Activated naive CD4-positive, alpha-beta T cell treated with anti-CD3 and anti-CD28 coated beads for 36 hours (primary cell): Measurements from ENCODE around the gene TMEM114. TPM values are rescaled to one million over a fixed set of nuclear protein-coding genes. Genes with fewer than 3 reads are reported as not detected.

Source experiments
- CTCF ChIA-PET: fragments of 350-600 bp; sonication (Branson Sonifier 250); formaldehyde crosslinking; loops from one replicate; lab custom pipeline; 2021; ENCODE audit warnings: antibody characterized with exemption; lab: Charles Lee
- DNase-seq: peaks from one replicate; pipeline ENCODE4 v3.0.0-alpha.2; 2020
- H3K27ac Mint-ChIP-seq: one replicate; pipeline ENCODE4 v1.8.0; 2021; ENCODE audit warnings: mild to moderate bottlenecking, mixed read lengths
- H3K27me3 Mint-ChIP-seq: one replicate; pipeline ENCODE4 v1.8.0; 2021; ENCODE audit warnings: low read depth, mixed read lengths
- H3K36me3 Mint-ChIP-seq: one replicate; pipeline ENCODE4 v1.8.0; 2021; ENCODE audit warnings: low read depth, mixed read lengths
- H3K4me1 Mint-ChIP-seq: one replicate; pipeline ENCODE4 v1.8.0; 2021; ENCODE audit warnings: low read depth, mixed read lengths
- H3K4me3 Mint-ChIP-seq: one replicate; pipeline ENCODE4 v1.8.0; 2021; ENCODE audit warnings: mild to moderate bottlenecking, moderate library complexity, mixed read lengths
- H3K9me3 Mint-ChIP-seq: one replicate; pipeline ENCODE4 v1.8.0; 2021; ENCODE audit warnings: mixed read lengths
- intact Hi-C: fragments of 100-400 bp; cut with micrococcal nuclease; formaldehyde crosslinking; loops from one replicate; pipeline ENCODE4 v1.15.1; 2023
- total RNA-seq, 2 experiments: library from RNA; stranded (reverse); gene quantifications; one replicate each; pipeline ENCODE4 v1.2.3, GENCODE V29; 2021

The TMEM114 gene
- total RNA-seq, 2 experiments from 2014 or later: not detected

GRCh38 chr16:8551388-8552332 is 38.7 kb downstream of the TMEM114 start:
- DNase-seq: no peak
- CTCF ChIA-PET: interaction anchor here (0.9 kb wide), 1 partner anchor 15 kb away, joined by 3 read pairs; no protein-coding TSS in a partner anchor
- Mint-ChIP-seq H3K4me1 (no peaks in the 10 kb centered on the region), H3K4me3 (no peak overlapping the region), H3K36me3 (no peaks in the 10 kb centered on the region), H3K27me3 (peaks cover 34% of the 10 kb centered on the region), H3K27ac (no peak overlapping the region), H3K9me3 (no peaks in the 10 kb centered on the region)
- intact Hi-C loops: no loop called here

GRCh38 chr16:8550728-8551387 is 39.5 kb downstream of the TMEM114 start:
- Mint-ChIP-seq H3K27ac (no peak overlapping the region), H3K4me3 (no peak overlapping the region), H3K27me3 (peaks cover 31% of the 10 kb centered on the region), H3K4me1 (no peaks in the 10 kb centered on the region), H3K36me3 (no peaks in the 10 kb centered on the region), H3K9me3 (no peaks in the 10 kb centered on the region)
- intact Hi-C loops: no loop called here
- no peak for DNase-seq
- CTCF ChIA-PET: no interaction called here

GRCh38 chr16:8549843-8550412 is 40.4 kb downstream of the TMEM114 start:
- Mint-ChIP-seq H3K27me3 (peaks cover 27% of the 10 kb centered on the region), H3K4me3 (no peak overlapping the region), H3K9me3 (no peaks in the 10 kb centered on the region), H3K36me3 (no peaks in the 10 kb centered on the region), H3K4me1 (no peaks in the 10 kb centered on the region), H3K27ac (no peak overlapping the region)
- intact Hi-C loops: no loop called here
- DNase-seq: no peak
- CTCF ChIA-PET: no interaction called here

GRCh38 chr16:8548166-8548565 is 42.1 kb downstream of the TMEM114 start:
- CTCF ChIA-PET: no interaction called here
- Mint-ChIP-seq H3K27ac (no peak overlapping the region), H3K4me1 (no peaks in the 10 kb centered on the region), H3K27me3 (peaks cover 24% of the 10 kb centered on the region), H3K4me3 (no peak overlapping the region), H3K36me3 (no peaks in the 10 kb centered on the region), H3K9me3 (no peaks in the 10 kb centered on the region)
- intact Hi-C loops: no loop called here
- DNase-seq: no peak

GRCh38 chr16:8547762-8548161 is 42.5 kb downstream of the TMEM114 start:
- H3K27ac Mint-ChIP-seq: no peak overlapping the region
- DNase-seq: no peak
- H3K36me3 Mint-ChIP-seq: no peaks in the 10 kb centered on the region
- no peaks in the 10 kb centered on the region for H3K9me3 Mint-ChIP-seq
- H3K4me1 Mint-ChIP-seq: no peaks in the 10 kb centered on the region
- intact Hi-C loops: no loop called here
- no peak overlapping the region for H3K4me3 Mint-ChIP-seq
- H3K27me3 Mint-ChIP-seq: peaks cover 22% of the 10 kb centered on the region
- CTCF ChIA-PET: no interaction called here

GRCh38 chr16:8544406-8544805 is 45.9 kb downstream of the TMEM114 start:
- CTCF ChIA-PET: no interaction called here
- Mint-ChIP-seq H3K27ac (no peak overlapping the region), H3K4me1 (no peaks in the 10 kb centered on the region), H3K27me3 (peaks cover 13% of the 10 kb centered on the region), H3K4me3 (no peak overlapping the region), H3K36me3 (no peaks in the 10 kb centered on the region), H3K9me3 (no peaks in the 10 kb centered on the region)
- intact Hi-C loops: no loop called here
- DNase-seq: no peak

- Mint-ChIP-seq H3K27me3 (peaks cover 12% of the 10 kb centered on the region), H3K4me1 (no peaks in the 10 kb centered on the region), H3K4me3 (no peak overlapping the region), H3K36me3 (no peaks in the 10 kb centered on the region), H3K9me3 (no peaks in the 10 kb centered on the region), H3K27ac (no peak overlapping the region)
- intact Hi-C loops: no loop called here
- CTCF ChIA-PET: no interaction called here
- no peak for DNase-seq
Observed at GRCh38 chr16:8543258-8543657, 47.1 kb downstream of the TMEM114 start.

GRCh38 chr16:8542393-8542792 is 47.9 kb downstream of the TMEM114 start:
- CTCF ChIA-PET: no interaction called here
- Mint-ChIP-seq H3K36me3 (no peaks in the 10 kb centered on the region), H3K27me3 (peaks cover 11% of the 10 kb centered on the region), H3K4me1 (no peaks in the 10 kb centered on the region), H3K4me3 (no peak overlapping the region), H3K9me3 (no peaks in the 10 kb centered on the region), H3K27ac (no peak overlapping the region)
- DNase-seq: no peak
- intact Hi-C loops: no loop called here

GRCh38 chr16:8541868-8542267 is 48.4 kb downstream of the TMEM114 start:
- no peaks in the 10 kb centered on the region for H3K9me3 Mint-ChIP-seq
- no peak overlapping the region for H3K4me3 Mint-ChIP-seq
- no peak overlapping the region for H3K27ac Mint-ChIP-seq
- intact Hi-C loops: no loop called here
- H3K27me3 Mint-ChIP-seq: peaks cover 10% of the 10 kb centered on the region
- H3K4me1 Mint-ChIP-seq: no peaks in the 10 kb centered on the region
- no peaks in the 10 kb centered on the region for H3K36me3 Mint-ChIP-seq
- CTCF ChIA-PET: no interaction called here
- DNase-seq: no peak

- Mint-ChIP-seq H3K4me3 (no peak overlapping the region), H3K27me3 (peaks cover 7% of the 10 kb centered on the region), H3K4me1 (no peaks in the 10 kb centered on the region), H3K27ac (no peak overlapping the region), H3K9me3 (no peaks in the 10 kb centered on the region), H3K36me3 (no peaks in the 10 kb centered on the region)
- intact Hi-C loops: no loop called here
- DNase-seq: no peak
- CTCF ChIA-PET: no interaction called here
Observed at GRCh38 chr16:8537691-8538342, 52.5 kb downstream of the TMEM114 start.

GRCh38 chr16:8533509-8533908 is 56.8 kb downstream of the TMEM114 start:
- no peak overlapping the region for H3K4me3 Mint-ChIP-seq
- CTCF ChIA-PET: no interaction called here
- H3K36me3 Mint-ChIP-seq: no peaks in the 10 kb centered on the region
- peaks cover 17% of the 10 kb centered on the region for H3K27me3 Mint-ChIP-seq
- no peak overlapping the region for H3K27ac Mint-ChIP-seq
- intact Hi-C loops: no loop called here
- no peak for DNase-seq
- H3K4me1 Mint-ChIP-seq: no peaks in the 10 kb centered on the region
- no peaks in the 10 kb centered on the region for H3K9me3 Mint-ChIP-seq

- no peak overlapping the region for H3K4me3 Mint-ChIP-seq
- H3K27me3 Mint-ChIP-seq: peaks cover 20% of the 10 kb centered on the region
- CTCF ChIA-PET: no interaction called here
- H3K9me3 Mint-ChIP-seq: no peaks in the 10 kb centered on the region
- no peak for DNase-seq
- intact Hi-C loops: no loop called here
- no peaks in the 10 kb centered on the region for H3K4me1 Mint-ChIP-seq
- no peaks in the 10 kb centered on the region for H3K36me3 Mint-ChIP-seq
- no peak overlapping the region for H3K27ac Mint-ChIP-seq
Observed at GRCh38 chr16:8530752-8531384, 59.4 kb downstream of the TMEM114 start.
